Activated naive CD4-positive, alpha-beta T cell treated with anti-CD3 and anti-CD28 coated beads for 36 hours (primary cell): ENCODE results near the gene ASS1. TPM values are rescaled to one million over a fixed set of nuclear protein-coding genes. Genes with fewer than 3 reads are reported as not detected.

Source experiments
- CTCF ChIA-PET: fragments of 350-600 bp; sonication (Branson Sonifier 250); formaldehyde crosslinking; loops from one replicate; lab custom pipeline; 2021; ENCODE audit warnings: antibody characterized with exemption; lab: Charles Lee
- DNase-seq: peaks from one replicate; pipeline ENCODE4 v3.0.0-alpha.2; 2020
- H3K27ac Mint-ChIP-seq: one replicate; pipeline ENCODE4 v1.8.0; 2021; ENCODE audit warnings: mild to moderate bottlenecking, mixed read lengths
- H3K27me3 Mint-ChIP-seq: one replicate; pipeline ENCODE4 v1.8.0; 2021; ENCODE audit warnings: low read depth, mixed read lengths
- H3K36me3 Mint-ChIP-seq: one replicate; pipeline ENCODE4 v1.8.0; 2021; ENCODE audit warnings: low read depth, mixed read lengths
- H3K4me1 Mint-ChIP-seq: one replicate; pipeline ENCODE4 v1.8.0; 2021; ENCODE audit warnings: low read depth, mixed read lengths
- H3K4me3 Mint-ChIP-seq: one replicate; pipeline ENCODE4 v1.8.0; 2021; ENCODE audit warnings: mild to moderate bottlenecking, moderate library complexity, mixed read lengths
- H3K9me3 Mint-ChIP-seq: one replicate; pipeline ENCODE4 v1.8.0; 2021; ENCODE audit warnings: mixed read lengths
- intact Hi-C: fragments of 100-400 bp; cut with micrococcal nuclease; formaldehyde crosslinking; loops from one replicate; pipeline ENCODE4 v1.15.1; 2023
- total RNA-seq, 2 experiments: library from RNA; stranded (reverse); gene quantifications; one replicate each; pipeline ENCODE4 v1.2.3, GENCODE V29; 2021

ASS1 gene
- total RNA-seq, 2 experiments from 2014 or later, result 12.4 to 14.3 TPM

DNA sequence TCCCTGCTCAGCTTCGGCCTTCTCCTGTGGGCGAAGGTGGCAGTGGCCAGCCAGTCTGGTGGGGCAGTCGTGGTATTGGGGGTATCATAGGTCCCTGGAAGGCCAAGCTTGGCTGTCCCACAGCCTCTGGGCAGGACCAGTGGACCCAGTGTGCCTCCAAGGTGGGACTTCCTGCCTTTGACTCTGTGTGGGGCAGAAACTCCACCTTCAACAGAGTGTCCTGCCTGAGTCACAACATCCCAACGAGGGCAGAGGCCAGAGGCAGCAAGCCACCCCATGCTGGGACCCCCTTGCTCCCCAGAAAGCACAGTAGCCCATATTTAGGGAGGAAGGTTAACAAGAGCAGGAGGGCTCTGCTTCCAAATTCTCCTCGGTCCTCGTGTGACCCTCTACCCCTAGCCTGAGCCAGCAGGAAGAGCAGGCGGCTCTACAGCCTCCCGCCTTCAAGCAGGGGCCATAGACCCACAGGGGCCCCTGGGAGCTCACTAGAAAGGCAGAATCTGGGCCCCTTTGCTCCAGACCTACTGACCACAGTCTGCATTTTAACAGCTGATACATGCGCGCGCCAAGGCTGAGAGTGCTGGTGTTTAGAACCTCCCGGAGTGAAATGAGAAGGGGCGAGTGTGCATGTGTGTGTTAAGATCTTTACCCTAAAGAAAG is 83.0 kb downstream of the ASS1 start:
- peaks cover 7% of the 10 kb centered on the region for H3K27me3 Mint-ChIP-seq
- intact Hi-C loops, result no loop called here
- DNase-seq, result no peak
- CTCF ChIA-PET, result no interaction called here
- H3K27ac Mint-ChIP-seq, result no peak overlapping the region
- H3K4me1 Mint-ChIP-seq, result no peaks in the 10 kb centered on the region
- no peaks in the 10 kb centered on the region for H3K9me3 Mint-ChIP-seq
- H3K36me3 Mint-ChIP-seq, result no peaks in the 10 kb centered on the region
- no peak overlapping the region for H3K4me3 Mint-ChIP-seq

DNA sequence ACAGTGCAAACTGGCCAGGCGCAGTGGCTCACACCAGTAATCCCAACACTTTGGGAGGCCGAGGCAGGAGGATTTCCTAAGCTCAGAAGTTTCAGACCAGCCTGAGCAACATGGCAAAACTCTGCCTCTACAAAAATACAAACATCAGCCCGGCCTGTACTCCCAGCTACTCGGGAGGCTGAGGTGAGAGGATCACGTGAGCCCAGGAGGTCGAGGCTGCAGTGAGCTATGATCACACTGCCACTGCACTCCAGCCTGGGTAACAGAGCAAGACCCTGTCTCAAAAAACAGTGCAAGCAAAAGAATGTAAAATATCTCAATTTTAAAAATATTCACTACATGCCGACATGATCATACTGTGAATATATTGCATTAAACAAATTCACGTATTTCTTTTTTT is 83.9 kb downstream of the ASS1 start:
- intact Hi-C loops, result no loop called here
- peaks cover 4% of the 10 kb centered on the region for H3K27me3 Mint-ChIP-seq
- no peak for DNase-seq
- no peak overlapping the region for H3K4me3 Mint-ChIP-seq
- CTCF ChIA-PET, result interaction anchor here (0.6 to 1.0 kb wide), 3 partner anchors 18 to 81 kb away, joined by 3 read pairs; no protein-coding TSS in a partner anchor
- H3K4me1 Mint-ChIP-seq, result no peaks in the 10 kb centered on the region
- H3K27ac Mint-ChIP-seq, result no peak overlapping the region
- H3K9me3 Mint-ChIP-seq, result no peaks in the 10 kb centered on the region
- H3K36me3 Mint-ChIP-seq, result no peaks in the 10 kb centered on the region

DNA sequence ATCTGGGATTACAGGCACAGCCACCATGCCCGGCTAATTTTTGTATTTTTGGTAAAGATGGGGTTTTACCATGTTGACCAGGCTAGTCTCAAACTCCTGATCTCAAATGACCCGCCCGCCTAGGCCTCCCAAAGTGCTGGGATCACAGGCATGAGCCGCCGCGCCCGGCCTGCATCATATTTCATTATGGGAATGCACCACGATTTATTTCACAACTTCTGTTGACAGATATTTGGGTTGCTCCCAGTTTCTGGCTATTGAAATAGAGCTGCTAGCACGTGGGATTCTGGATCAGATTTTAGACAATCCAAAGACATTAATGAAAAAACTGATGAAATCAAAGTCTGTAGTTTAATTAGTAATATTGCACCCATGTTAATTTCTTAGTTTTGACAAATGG is 86.2 kb downstream of the ASS1 start:
- Mint-ChIP-seq H3K27ac (no peak overlapping the region), H3K36me3 (no peaks in the 10 kb centered on the region), H3K4me1 (peaks cover 6% of the 10 kb centered on the region), H3K9me3 (no peaks in the 10 kb centered on the region), H3K4me3 (no peak overlapping the region), H3K27me3 (peaks cover 19% of the 10 kb centered on the region)
- no peak for DNase-seq
- intact Hi-C loops, result no loop called here
- CTCF ChIA-PET, result interaction anchor here (0.6 kb wide), 1 partner anchor 385 kb away, joined by 3 read pairs; no protein-coding TSS in a partner anchor

GRCh38 chr9:130531670-130532069 is 86.9 kb downstream of the ASS1 start:
- Mint-ChIP-seq H3K27ac (no peak overlapping the region), H3K4me1 (peaks cover 8% of the 10 kb centered on the region), H3K36me3 (no peaks in the 10 kb centered on the region), H3K9me3 (no peaks in the 10 kb centered on the region), H3K27me3 (peaks cover 23% of the 10 kb centered on the region), H3K4me3 (no peak overlapping the region)
- intact Hi-C loops, result no loop called here
- CTCF ChIA-PET, result no interaction called here
- no peak for DNase-seq

- Mint-ChIP-seq H3K36me3 (no peaks in the 10 kb centered on the region), H3K27ac (no peak overlapping the region), H3K27me3 (peaks cover 29% of the 10 kb centered on the region), H3K4me3 (no peak overlapping the region), H3K4me1 (peaks cover 11% of the 10 kb centered on the region), H3K9me3 (no peaks in the 10 kb centered on the region)
- intact Hi-C loops, result no loop called here
- no peak for DNase-seq
- CTCF ChIA-PET, result no interaction called here
These were observed 87.8 kb downstream of the ASS1 start for GRCh38 chr9:130532426-130533080.

DNA sequence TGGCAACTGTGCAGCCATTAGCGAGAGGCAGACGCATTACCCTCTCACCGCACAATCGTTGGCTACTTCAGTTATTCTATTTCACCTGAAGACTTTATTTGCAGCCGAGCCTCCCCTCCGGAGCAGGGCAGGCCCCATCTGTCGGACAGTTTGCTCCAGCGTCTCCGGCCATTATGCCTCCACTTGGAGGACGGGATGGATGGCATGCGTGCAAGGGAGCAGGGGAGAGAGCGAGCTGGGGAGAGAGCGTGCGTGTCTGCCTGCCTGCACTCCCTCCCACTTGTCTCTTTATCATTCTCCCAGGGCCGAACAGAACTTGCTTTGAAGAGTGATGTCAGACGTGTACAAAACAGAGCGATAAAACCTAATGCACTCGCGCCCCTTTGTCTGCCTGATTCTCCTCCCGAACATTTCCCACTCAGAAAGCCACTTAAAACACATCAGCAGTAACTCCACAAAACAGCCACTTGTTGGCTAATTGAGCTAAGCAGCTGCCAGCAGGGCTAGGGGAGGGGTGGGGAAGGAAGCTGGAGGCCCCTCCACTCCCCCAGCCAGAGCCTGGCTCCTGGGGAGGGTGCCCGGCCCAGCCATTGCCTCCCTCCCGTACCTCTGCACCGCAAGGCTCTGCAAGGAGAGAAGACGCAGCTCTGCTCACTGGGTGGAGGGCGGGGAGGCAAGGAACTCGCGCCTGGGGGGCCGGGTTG is 91.2 kb downstream of the ASS1 start:
- CTCF ChIA-PET, result no interaction called here
- peaks cover 56% of the 10 kb centered on the region for H3K27me3 Mint-ChIP-seq
- intact Hi-C loops, result no loop called here
- H3K36me3 Mint-ChIP-seq, result no peaks in the 10 kb centered on the region
- no peak overlapping the region for H3K27ac Mint-ChIP-seq
- peaks cover 16% of the 10 kb centered on the region for H3K4me1 Mint-ChIP-seq
- DNase-seq, result no peak
- no peak overlapping the region for H3K4me3 Mint-ChIP-seq
- no peaks in the 10 kb centered on the region for H3K9me3 Mint-ChIP-seq

- H3K4me1 Mint-ChIP-seq, result peaks cover 16% of the 10 kb centered on the region
- H3K4me3 Mint-ChIP-seq, result no peak overlapping the region
- intact Hi-C loops, result no loop called here
- no peaks in the 10 kb centered on the region for H3K9me3 Mint-ChIP-seq
- H3K27ac Mint-ChIP-seq, result no peak overlapping the region
- DNase-seq, result no peak
- CTCF ChIA-PET, result no interaction called here
- peaks cover 58% of the 10 kb centered on the region for H3K27me3 Mint-ChIP-seq
- no peaks in the 10 kb centered on the region for H3K36me3 Mint-ChIP-seq
These were observed 91.9 kb downstream of the ASS1 start for GRCh38 chr9:130536701-130537107.

DNA sequence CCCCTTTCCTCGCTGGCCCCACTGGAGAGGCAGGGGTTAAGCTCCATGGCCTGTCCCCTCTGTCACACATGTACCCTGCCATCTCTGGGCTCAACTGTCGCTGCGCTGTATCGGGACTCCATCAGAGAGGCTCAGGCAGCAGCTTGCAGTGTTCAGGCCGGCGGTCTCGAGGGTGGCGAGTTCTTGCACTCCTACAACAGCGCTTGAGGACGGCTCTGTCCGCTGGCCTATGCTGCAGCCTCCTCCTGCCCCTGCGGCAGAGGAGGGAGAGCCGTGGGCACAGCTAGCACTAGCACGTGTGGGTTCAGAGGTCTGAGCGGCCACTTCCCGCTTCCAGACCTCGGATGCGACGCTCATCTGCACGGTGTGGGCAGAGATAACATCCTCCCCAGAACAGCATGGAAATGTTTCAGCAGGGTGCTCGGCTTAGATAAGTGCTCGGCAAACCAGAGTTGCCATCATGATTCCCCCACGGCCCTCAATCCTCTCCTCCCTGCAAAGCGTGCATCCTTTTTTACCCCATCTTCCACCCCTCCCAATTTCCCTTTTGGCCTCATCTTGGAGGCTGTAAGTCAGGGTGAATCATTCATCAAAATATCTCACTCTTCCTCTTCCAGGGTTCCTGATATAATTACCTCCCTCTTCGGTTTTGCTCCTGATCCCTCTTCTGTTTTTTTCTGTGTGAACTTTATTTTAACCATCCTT is 92.7 kb downstream of the ASS1 start:
- CTCF ChIA-PET, result interaction anchor here (0.6 kb wide), 1 partner anchor 23 kb away, joined by 3 read pairs; no protein-coding TSS in a partner anchor
- H3K4me3 Mint-ChIP-seq, result no peak overlapping the region
- peaks cover 16% of the 10 kb centered on the region for H3K4me1 Mint-ChIP-seq
- intact Hi-C loops, result no loop called here
- no peaks in the 10 kb centered on the region for H3K36me3 Mint-ChIP-seq
- H3K27me3 Mint-ChIP-seq, result peaks cover 59% of the 10 kb centered on the region
- no peak overlapping the region for H3K27ac Mint-ChIP-seq
- no peaks in the 10 kb centered on the region for H3K9me3 Mint-ChIP-seq
- DNase-seq, result no peak

DNA sequence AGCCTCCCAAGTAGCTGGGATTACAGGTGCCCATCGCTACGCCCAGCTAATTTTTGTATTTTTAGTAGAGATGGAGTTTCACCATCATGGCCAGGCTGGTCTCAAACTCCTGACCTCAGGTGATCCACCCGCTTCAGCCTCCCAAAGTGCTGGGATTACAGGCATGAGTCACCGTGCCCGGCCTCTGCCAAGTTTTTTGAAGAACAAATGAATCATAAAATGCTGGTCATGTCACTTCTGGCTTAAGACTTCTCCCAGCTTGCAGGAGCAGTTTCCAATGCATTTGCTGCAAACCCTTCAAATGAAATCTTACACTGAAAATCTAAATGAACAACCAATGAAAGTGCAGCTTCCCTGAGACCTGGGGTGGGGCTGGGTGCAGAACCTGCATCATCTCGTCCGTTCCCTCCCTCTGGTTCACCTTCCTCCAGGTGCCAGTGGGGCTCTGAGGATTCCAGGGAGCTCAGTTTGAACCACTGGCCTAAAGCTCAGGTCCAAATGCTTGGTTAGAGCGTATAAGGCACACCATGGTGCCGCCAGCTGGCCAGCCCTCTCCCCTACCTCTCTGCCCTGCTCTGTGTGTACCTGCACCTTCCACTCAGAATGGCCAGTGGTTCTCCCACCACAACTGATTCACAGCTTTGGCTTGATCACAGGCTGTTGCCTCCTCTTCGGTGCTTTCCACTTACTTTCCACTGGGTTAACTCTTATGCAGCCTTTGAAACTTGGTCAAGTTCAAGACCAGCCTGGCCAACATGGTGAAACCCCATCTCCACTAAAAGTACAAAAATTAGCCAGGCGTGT is 94.9 kb downstream of the ASS1 start:
- Mint-ChIP-seq H3K4me1 (peaks cover 16% of the 10 kb centered on the region), H3K36me3 (no peaks in the 10 kb centered on the region), H3K4me3 (no peak overlapping the region), H3K27me3 (peaks cover 57% of the 10 kb centered on the region), H3K27ac (no peak overlapping the region), H3K9me3 (no peaks in the 10 kb centered on the region)
- no peak for DNase-seq
- intact Hi-C loops, result no loop called here
- CTCF ChIA-PET, result no interaction called here

GRCh38 chr9:130541533-130541932 is 96.8 kb downstream of the ASS1 start:
- no peak overlapping the region for H3K27ac Mint-ChIP-seq
- CTCF ChIA-PET, result no interaction called here
- peaks cover 44% of the 10 kb centered on the region for H3K27me3 Mint-ChIP-seq
- intact Hi-C loops, result no loop called here
- H3K9me3 Mint-ChIP-seq, result no peaks in the 10 kb centered on the region
- no peaks in the 10 kb centered on the region for H3K36me3 Mint-ChIP-seq
- peaks cover 8% of the 10 kb centered on the region for H3K4me1 Mint-ChIP-seq
- H3K4me3 Mint-ChIP-seq, result no peak overlapping the region
- no peak for DNase-seq

- no peak overlapping the region for H3K27ac Mint-ChIP-seq
- H3K36me3 Mint-ChIP-seq, result no peaks in the 10 kb centered on the region
- intact Hi-C loops, result no loop called here
- DNase-seq, result no peak
- CTCF ChIA-PET, result no interaction called here
- peaks cover 8% of the 10 kb centered on the region for H3K4me1 Mint-ChIP-seq
- H3K4me3 Mint-ChIP-seq, result no peak overlapping the region
- H3K27me3 Mint-ChIP-seq, result peaks cover 40% of the 10 kb centered on the region
- no peaks in the 10 kb centered on the region for H3K9me3 Mint-ChIP-seq
These were observed 97.3 kb downstream of the ASS1 start for GRCh38 chr9:130542038-130542437.
